Ascending aorta (tissue), 2 donors: ENCODE data around the gene HLA-DMA. TPM values are rescaled to one million over a fixed set of nuclear protein-coding genes. Genes with fewer than 3 reads are reported as not detected.

ENCODE experiments used
- DNase-seq, 2 donors: peaks; one replicate each; pipeline ENCODE4 v3.0.0-alpha.2; 2019; ENCODE audit warnings: low spot score in 2 of 2
- H3K27ac ChIP-seq, 2 donors: fragments of 200-600 bp; sonication (generic); one replicate each; pipeline ENCODE4 v1.5.1; 2016 to 2017; ENCODE audit warnings: mild to moderate bottlenecking in 1 of 2
- H3K27me3 ChIP-seq: fragments of 200-600 bp; sonication (generic); one replicate; pipeline ENCODE4 v1.5.1; 2017
- H3K36me3 ChIP-seq, 2 donors: fragments of 200-600 bp; sonication (generic); one replicate each; pipeline ENCODE4 v1.5.1; 2016
- H3K4me1 ChIP-seq, 2 donors: fragments of 200-600 bp; sonication (generic); one replicate each; pipeline ENCODE4 v1.5.1; 2016 to 2017; ENCODE audit warnings: mild to moderate bottlenecking in 1 of 2
- H3K4me3 ChIP-seq, 2 donors: fragments of 200-600 bp; sonication (generic); one replicate each; pipeline ENCODE4 v1.5.1; 2016 to 2017; ENCODE audit warnings: mild to moderate bottlenecking in 1 of 2
- H3K9me3 ChIP-seq, 2 donors: fragments of 200-600 bp; sonication (generic); one replicate each; pipeline ENCODE4 v1.5.1; 2016
- CTCF ChIP-seq, 3 experiments: fragments of 200-600 bp in 2 of 3; fragments of 450-650 bp in 1 of 3; sonication (generic) in 2 of 3; IDR thresholded peaks; one replicate each; pipeline ENCODE4 v1.5.1; 2016 to 2019; ENCODE audit warnings: antibody characterized with exemption in 3 of 3, mild to moderate bottlenecking in 1 of 3, moderate library complexity in 1 of 3
- intact Hi-C: fragments of 100-400 bp; cut with DNase I; formaldehyde crosslinking; loops from one replicate; pipeline ENCODE4 v1.15.1; 2023
- total RNA-seq: library from RNA; depleted of rRNA; stranded (reverse); fragments of >200 nt; gene quantifications from one replicate; pipeline ENCODE4 v1.1.0, GENCODE V29; 2016

HLA-DMA gene
- total RNA-seq = 28.0 TPM

DNA sequence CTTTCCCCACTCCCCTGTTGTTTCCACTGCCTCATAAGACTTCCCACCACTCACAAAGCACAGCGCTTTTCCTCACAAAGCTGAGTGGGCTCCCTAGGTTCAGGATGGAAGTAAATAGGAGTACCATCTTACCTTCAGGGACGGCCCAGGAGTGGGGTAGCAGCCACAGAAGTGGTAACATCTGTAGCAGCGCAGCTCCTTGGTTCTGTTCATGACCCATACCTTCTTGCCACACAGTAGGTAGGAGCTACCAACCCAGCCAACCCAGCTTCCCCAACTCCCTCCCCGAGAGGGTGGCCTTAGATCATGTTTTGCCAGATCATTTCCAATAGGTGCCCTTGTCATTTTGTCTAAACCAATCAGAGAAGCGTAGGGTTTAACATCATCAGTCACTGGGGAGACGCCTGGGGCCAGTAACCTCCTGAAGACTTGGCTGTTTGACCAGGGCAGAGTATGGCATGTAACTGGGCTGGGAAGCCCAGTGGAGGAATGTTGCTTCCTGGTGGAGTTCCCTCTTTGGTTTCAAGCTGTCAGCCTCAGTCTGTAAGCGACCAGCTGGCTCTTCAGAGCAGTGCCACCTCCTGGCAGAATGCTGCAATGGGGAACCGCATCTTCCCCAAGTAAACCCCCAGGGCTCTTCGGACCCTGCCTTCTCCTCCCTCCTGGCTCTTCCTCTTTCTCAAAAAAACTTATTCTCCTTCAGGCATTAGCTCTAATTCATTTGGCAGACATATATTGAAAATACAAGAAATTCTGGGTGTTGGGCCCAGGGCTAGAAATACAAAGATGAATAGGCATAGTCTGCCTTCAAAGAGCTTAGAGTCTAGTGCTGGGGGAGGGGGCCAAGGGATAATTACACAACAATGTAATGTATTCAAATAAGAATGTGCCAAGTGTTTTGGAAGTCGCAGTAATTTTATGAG lies at the start of gene HLA-DMA:
Gene HLA-DMA (minus strand): TSS at position 281 of the 923 bp plus-strand sequence. CDS start 61 bp downstream, at position 220.
- Histone ChIP-seq H3K27ac (peak within 1 kb of the TSS; percentile 71 to 72), H3K36me3 (no peaks in the 10 kb centered on the region), H3K9me3 (no peaks in the 10 kb centered on the region), H3K27me3 (no peaks in the 10 kb centered on the region), H3K4me1 (peaks cover 0 to 2% of the 10 kb centered on the region in 2 donors), H3K4me3 (peak within 1 kb of the TSS in 1 of 2 donors; percentile 53)
- peak; percentile 76 to 95 for DNase-seq
- intact Hi-C loops = loop anchor here (1.0 to 2.0 kb wide), 4 partner anchors 15 to 68 kb away; partner anchors contain the start of gene BRD2
- TF ChIP-seq CTCF (IDR thresholded peaks at IDR 0.05) = peak; percentile 74 to 83 (median 83)

DNA sequence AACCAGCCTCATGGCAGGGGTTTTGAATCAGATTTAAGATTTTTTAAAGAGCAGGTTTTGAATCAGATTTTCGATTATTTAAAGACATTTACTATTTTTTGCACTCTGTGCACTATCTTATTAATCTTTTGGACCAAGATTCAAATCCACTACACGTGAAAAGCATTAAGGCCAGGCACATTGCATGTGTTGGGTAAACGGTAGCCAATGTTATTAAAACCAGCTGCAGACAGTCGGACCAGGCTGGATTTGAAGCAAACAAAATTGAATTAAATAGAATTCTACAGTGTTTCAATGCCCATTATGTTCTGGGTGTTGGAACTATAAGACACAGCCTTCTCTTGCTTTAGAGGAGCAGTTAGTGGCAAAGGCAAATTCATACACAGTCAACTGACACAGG lies 48.8 kb upstream of the HLA-DMA start:
- no peak overlapping the region for H3K27ac ChIP-seq
- no peak for TF ChIP-seq CTCF (IDR thresholded peaks at IDR 0.05)
- no peaks in the 10 kb centered on the region for H3K27me3 ChIP-seq
- no peaks in the 10 kb centered on the region for H3K36me3 ChIP-seq
- intact Hi-C loops = no loop called here
- H3K4me3 ChIP-seq = no peak overlapping the region
- no peaks in the 10 kb centered on the region for H3K4me1 ChIP-seq
- DNase-seq = no peak
- H3K9me3 ChIP-seq = no peaks in the 10 kb centered on the region

GRCh38 chr6:33000055-33000454 lies 47.2 kb upstream of the HLA-DMA start:
- Histone ChIP-seq H3K4me3 (no peak overlapping the region), H3K4me1 (no peaks in the 10 kb centered on the region), H3K36me3 (no peaks in the 10 kb centered on the region), H3K27me3 (no peaks in the 10 kb centered on the region), H3K9me3 (no peaks in the 10 kb centered on the region), H3K27ac (no peak overlapping the region)
- intact Hi-C loops = no loop called here
- TF ChIP-seq CTCF (IDR thresholded peaks at IDR 0.05) = no peak
- no peak for DNase-seq

DNA sequence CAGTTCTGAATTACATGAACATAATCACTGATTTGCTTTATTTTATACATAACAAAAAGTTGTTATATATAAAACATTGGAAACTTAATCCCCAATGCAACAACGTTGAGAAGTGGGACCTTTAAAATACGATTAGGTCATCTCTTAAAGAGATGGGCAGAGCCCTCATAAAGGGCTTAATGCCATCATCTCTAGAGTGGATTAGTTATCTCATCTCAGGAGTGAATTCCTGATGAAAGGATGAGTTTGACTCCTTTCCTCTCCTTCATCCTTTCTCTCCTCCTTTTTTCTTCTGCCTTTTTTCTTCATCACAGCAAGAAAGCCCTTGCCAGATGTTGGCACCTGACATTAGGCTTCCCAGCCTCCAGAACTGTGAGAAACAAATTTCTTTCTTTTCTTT lies 42.6 kb upstream of the HLA-DMA start:
- intact Hi-C loops = no loop called here
- no peak for TF ChIP-seq CTCF (IDR thresholded peaks at IDR 0.05)
- no peaks in the 10 kb centered on the region for H3K4me1 ChIP-seq

GRCh38 chr6:32993363-32993973 lies 40.6 kb upstream of the HLA-DMA start:
- Histone ChIP-seq H3K9me3 (no peaks in the 10 kb centered on the region), H3K27ac (no peak overlapping the region), H3K36me3 (no peaks in the 10 kb centered on the region), H3K4me1 (no peaks in the 10 kb centered on the region), H3K27me3 (no peaks in the 10 kb centered on the region), H3K4me3 (no peak overlapping the region)
- no peak for TF ChIP-seq CTCF (IDR thresholded peaks at IDR 0.05)
- intact Hi-C loops = no loop called here
- DNase-seq = no peak

More for the DNA sequence above, 42.6 kb upstream of the HLA-DMA start:
- H3K36me3 ChIP-seq = no peaks in the 10 kb centered on the region
- no peaks in the 10 kb centered on the region for H3K9me3 ChIP-seq
- H3K27ac ChIP-seq = no peak overlapping the region
- H3K27me3 ChIP-seq = no peaks in the 10 kb centered on the region
- no peak overlapping the region for H3K4me3 ChIP-seq
- DNase-seq = no peak
